ENCODE measurements around the gene EXO5. TPM values are rescaled to one million over a fixed set of nuclear protein-coding genes. Genes with fewer than 3 reads are reported as not detected.
"Not testable (repeated sequence)": the region's sequence is repeated elsewhere in the genome, so short reads cannot be mapped to it uniquely, and the experiment has no call there.

The EXO5 gene
- total and polyA plus RNA-seq, 2 of the 13 experiments (the other 11 are each of a cell fraction or from before 2014, with no cell fraction given): 9.9 to 20.5 TPM

DNA sequence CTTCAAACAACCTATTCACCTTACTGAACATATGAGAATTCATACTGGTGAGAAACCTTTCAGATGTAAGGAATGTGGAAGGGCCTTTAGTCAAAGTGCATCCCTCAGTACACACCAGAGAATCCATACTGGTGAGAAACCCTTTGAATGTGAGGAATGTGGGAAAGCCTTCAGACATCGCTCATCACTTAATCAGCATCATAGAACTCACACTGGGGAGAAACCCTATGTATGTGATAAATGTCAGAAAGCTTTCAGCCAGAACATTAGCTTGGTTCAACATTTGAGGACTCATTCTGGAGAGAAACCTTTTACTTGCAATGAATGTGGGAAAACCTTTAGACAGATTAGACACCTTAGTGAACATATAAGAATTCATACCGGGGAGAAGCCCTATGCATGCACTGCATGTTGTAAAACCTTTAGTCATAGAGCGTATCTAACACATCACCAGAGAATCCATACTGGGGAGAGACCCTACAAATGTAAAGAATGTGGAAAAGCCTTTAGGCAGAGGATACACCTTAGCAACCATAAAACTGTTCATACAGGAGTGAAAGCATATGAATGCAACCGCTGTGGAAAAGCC is 13.2 kb upstream of the EXO5 start:
- Histone ChIP-seq H2AFZ (ENCODE audit: low read length) (no peak overlapping the region), H3K27ac (ENCODE audit: extremely low read length, insufficient read depth, low read length) (no peak overlapping the region), H3K79me2 (ENCODE audit: insufficient read depth, low read length) (no peaks in the 10 kb centered on the region), H3K36me3 (replicated peaks in 1 of 2; ENCODE audit: control insufficient read depth in 1 of 2, insufficient read depth in 2 of 2, low read length in 2 of 2) (peaks cover 8 to 41% of the 10 kb centered on the region in 2 experiments), H3K9me3 (ENCODE audit: low read length) (peaks cover 39% of the 10 kb centered on the region), H4K20me1 (ENCODE audit: insufficient read depth, low read length) (no peaks in the 10 kb centered on the region), H3K4me3 (replicated peaks in 1 of 3; ENCODE audit: insufficient read depth in 1 of 3, low read depth in 2 of 3, low read length in 3 of 3) (no peak overlapping the region), H3K4me1 (ENCODE audit: insufficient read depth, low read length) (no peaks in the 10 kb centered on the region), H3K9ac (ENCODE audit: insufficient read depth, low read depth, low read length) (no peak overlapping the region), H3K4me2 (ENCODE audit: low read depth, low read length) (no peak overlapping the region), H3K27me3 (ENCODE audit: control insufficient read depth in 1 of 2, insufficient read depth in 2 of 2, low read length in 2 of 2) (no peaks in the 10 kb centered on the region)
- ChIA-PET POLR2A (no interaction called here), CTCF (ENCODE audit: low intra/inter-chr PET ratio, low total read pairs) (no interaction called here)
- in situ Hi-C loops (cut with HindIII; ENCODE audit: extremely low pct_ligation_motif_present, low pct_unique_long_range_greater_than_20kb): no loop called here
- ATAC-seq (no peak), FAIRE-seq (no peak), DNase-seq (ENCODE audit: low spot score) (no peak)
- intact Hi-C loops (cut with micrococcal nuclease; ENCODE audit: unreplicated experiment): no loop called here
- 94% methylated on average over 4 of the region's 4 CpGs for WGBS (ENCODE audit: low lambda C conversion rate)
- no TSS peak for BruUV-seq (replicated peaks)
- TF ChIP-seq ZNF274 (CRISPR knock-in tag; IDR thresholded peaks at IDR 0.05) (peak; percentile 96; the same call in 1 of the 2 replicates), ZNF75D (CRISPR knock-in tag; IDR thresholded peaks at IDR 0.05; ENCODE audit: borderline replicate concordance) (0 out of 2 replicates have a peak, but pooled peaks have one; percentile 66)
- TF ChIP-seq, protein P1, sequence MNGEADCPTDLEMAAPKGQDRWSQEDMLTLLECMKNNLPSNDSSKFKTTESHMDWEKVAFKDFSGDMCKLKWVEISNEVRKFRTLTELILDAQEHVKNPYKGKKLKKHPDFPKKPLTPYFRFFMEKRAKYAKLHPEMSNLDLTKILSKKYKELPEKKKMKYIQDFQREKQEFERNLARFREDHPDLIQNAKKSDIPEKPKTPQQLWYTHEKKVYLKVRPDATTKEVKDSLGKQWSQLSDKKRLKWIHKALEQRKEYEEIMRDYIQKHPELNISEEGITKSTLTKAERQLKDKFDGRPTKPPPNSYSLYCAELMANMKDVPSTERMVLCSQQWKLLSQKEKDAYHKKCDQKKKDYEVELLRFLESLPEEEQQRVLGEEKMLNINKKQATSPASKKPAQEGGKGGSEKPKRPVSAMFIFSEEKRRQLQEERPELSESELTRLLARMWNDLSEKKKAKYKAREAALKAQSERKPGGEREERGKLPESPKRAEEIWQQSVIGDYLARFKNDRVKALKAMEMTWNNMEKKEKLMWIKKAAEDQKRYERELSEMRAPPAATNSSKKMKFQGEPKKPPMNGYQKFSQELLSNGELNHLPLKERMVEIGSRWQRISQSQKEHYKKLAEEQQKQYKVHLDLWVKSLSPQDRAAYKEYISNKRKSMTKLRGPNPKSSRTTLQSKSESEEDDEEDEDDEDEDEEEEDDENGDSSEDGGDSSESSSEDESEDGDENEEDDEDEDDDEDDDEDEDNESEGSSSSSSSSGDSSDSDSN (CRISPR knock-in tag; IDR thresholded peaks at IDR 0.05): no peak

DNA sequence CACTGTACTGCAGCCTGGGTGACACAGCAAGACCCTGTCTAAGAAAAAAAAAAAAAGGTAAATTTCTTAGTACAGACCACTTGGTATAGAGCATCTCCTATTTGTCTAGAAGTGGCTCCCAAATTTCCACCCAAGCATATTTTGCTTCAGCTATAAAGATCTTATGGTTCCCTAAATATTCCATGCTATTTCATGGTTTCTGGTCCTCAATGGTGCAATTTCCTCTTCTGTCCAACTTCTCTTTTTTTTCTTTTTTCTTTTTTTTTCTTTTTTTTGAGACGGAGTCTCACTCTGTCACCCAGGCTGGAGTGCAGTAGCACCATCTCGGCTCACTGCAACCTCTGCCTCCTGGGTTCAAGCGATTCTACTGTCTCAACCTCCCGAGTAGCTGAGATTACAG is 5.9 kb upstream of the EXO5 start:
- intact Hi-C loops (cut with micrococcal nuclease; ENCODE audit: unreplicated experiment); H3K4me3 ChIP-seq (replicated peaks in 1 of 3; ENCODE audit: insufficient read depth in 1 of 3, low read depth in 2 of 3, low read length in 3 of 3); H2AFZ ChIP-seq (ENCODE audit: low read length); H3K4me1 ChIP-seq (ENCODE audit: insufficient read depth, low read length); H3K27me3 ChIP-seq (ENCODE audit: control insufficient read depth in 1 of 2, insufficient read depth in 2 of 2, low read length in 2 of 2); H3K9ac ChIP-seq (ENCODE audit: insufficient read depth, low read depth, low read length); H3K36me3 ChIP-seq (replicated peaks in 1 of 2; ENCODE audit: control insufficient read depth in 1 of 2, insufficient read depth in 2 of 2, low read length in 2 of 2); H3K27ac ChIP-seq (ENCODE audit: extremely low read length, insufficient read depth, low read length); in situ Hi-C loops (cut with HindIII; ENCODE audit: extremely low pct_ligation_motif_present, low pct_unique_long_range_greater_than_20kb); ATAC-seq; H4K20me1 ChIP-seq (ENCODE audit: insufficient read depth, low read length); DNase-seq (ENCODE audit: low spot score); BruUV-seq (replicated peaks); FAIRE-seq; CTCF ChIA-PET (ENCODE audit: low intra/inter-chr PET ratio, low total read pairs); H3K9me3 ChIP-seq (ENCODE audit: low read length); H3K4me2 ChIP-seq (ENCODE audit: low read depth, low read length): not testable (repeated sequence)
- H3K79me2 ChIP-seq (ENCODE audit: insufficient read depth, low read length): peaks cover 13% of the 10 kb centered on the region
- POLR2A ChIA-PET: interaction anchor here (0.7 kb wide), 1 partner anchor 29 kb away, joined by 3 read pairs; the partner anchor contains the start of gene ZNF684
- 98% methylated on average over 4 of the region's 4 CpGs for WGBS (ENCODE audit: low lambda C conversion rate)
